ENCODE results near the gene IL4. TPM values are rescaled to one million over a fixed set of nuclear protein-coding genes. Genes with fewer than 3 reads are reported as not detected.
A peak's percentile ranks its signal among the peaks of the same experiment; 100 is the strongest.

The IL4 gene
- total RNA-seq, 1 donor, result not detected

- H3K36me3 ChIP-seq (ENCODE audit: insufficient read depth, low read length), result no peaks in the 10 kb centered on the region
- no peak overlapping the region for H3K4me2 ChIP-seq (ENCODE audit: insufficient read depth, low read length)
- H4K20me1 ChIP-seq (ENCODE audit: insufficient read depth, low read length), result no peaks in the 10 kb centered on the region
- no peak overlapping the region for H2AFZ ChIP-seq (ENCODE audit: low read length)
- no peaks in the 10 kb centered on the region for H3K79me2 ChIP-seq (ENCODE audit: insufficient read depth, low read length)
- no peaks in the 10 kb centered on the region for H3K27me3 ChIP-seq (ENCODE audit: insufficient read depth, low read length)
- no peak for TF ChIP-seq CTCF (IDR thresholded peaks at IDR 0.05; ENCODE audit: extremely low read depth, low read depth, low read length)
- H3K4me3 ChIP-seq (ENCODE audit: insufficient read depth, low read length), result no peak overlapping the region
- H3K4me1 ChIP-seq (ENCODE audit: insufficient read depth, low read length), result peaks cover 6% of the 10 kb centered on the region
- no peaks in the 10 kb centered on the region for H3K9me3 ChIP-seq (ENCODE audit: low read depth, low read length)
- DNase-seq (ENCODE audit: insufficient read length, low spot score, missing footprints), result peak; percentile 34
- no peak overlapping the region for H3K27ac ChIP-seq (ENCODE audit: low read depth, low read length)
Observed at GRCh38 chr5:132662004-132662401, 11.8 kb upstream of the IL4 start.

- DNase-seq (ENCODE audit: insufficient read length, low spot score, missing footprints), result peak; percentile 93
- no peak overlapping the region for H3K4me3 ChIP-seq (ENCODE audit: insufficient read depth, low read length)
- no peak for TF ChIP-seq CTCF (IDR thresholded peaks at IDR 0.05; ENCODE audit: extremely low read depth, low read depth, low read length)
- H3K4me1 ChIP-seq (ENCODE audit: insufficient read depth, low read length), result peaks cover 6% of the 10 kb centered on the region
- peak overlapping the region; percentile 12 for H2AFZ ChIP-seq (ENCODE audit: low read length)
- no peak overlapping the region for H3K27ac ChIP-seq (ENCODE audit: low read depth, low read length)
- H3K4me2 ChIP-seq (ENCODE audit: insufficient read depth, low read length), result no peak overlapping the region
- no peaks in the 10 kb centered on the region for H3K79me2 ChIP-seq (ENCODE audit: insufficient read depth, low read length)
- no peaks in the 10 kb centered on the region for H3K27me3 ChIP-seq (ENCODE audit: insufficient read depth, low read length)
- no peaks in the 10 kb centered on the region for H4K20me1 ChIP-seq (ENCODE audit: insufficient read depth, low read length)
- no peaks in the 10 kb centered on the region for H3K36me3 ChIP-seq (ENCODE audit: insufficient read depth, low read length)
- no peaks in the 10 kb centered on the region for H3K9me3 ChIP-seq (ENCODE audit: low read depth, low read length)
Observed at GRCh38 chr5:132662925-132663770, 10.6 kb upstream of the IL4 start.

- Histone ChIP-seq H3K4me3 (ENCODE audit: insufficient read depth, low read length) (no peak overlapping the region), H3K27ac (ENCODE audit: low read depth, low read length) (peak overlapping the region; percentile 1)
Observed at GRCh38 chr5:132663771-132664695, 9.8 kb upstream of the IL4 start.

More at GRCh38 chr5:132663771-132664695, 9.8 kb upstream of the IL4 start:
- Histone ChIP-seq H3K4me2 (ENCODE audit: insufficient read depth, low read length) (no peak overlapping the region), H3K9me3 (ENCODE audit: low read depth, low read length) (no peaks in the 10 kb centered on the region), H3K4me1 (ENCODE audit: insufficient read depth, low read length) (peaks cover 6% of the 10 kb centered on the region), H3K36me3 (ENCODE audit: insufficient read depth, low read length) (no peaks in the 10 kb centered on the region), H4K20me1 (ENCODE audit: insufficient read depth, low read length) (no peaks in the 10 kb centered on the region), H2AFZ (ENCODE audit: low read length) (no peak overlapping the region), H3K79me2 (ENCODE audit: insufficient read depth, low read length) (no peaks in the 10 kb centered on the region), H3K27me3 (ENCODE audit: insufficient read depth, low read length) (no peaks in the 10 kb centered on the region)
- TF ChIP-seq CTCF (IDR thresholded peaks at IDR 0.05; ENCODE audit: extremely low read depth, low read depth, low read length), result no peak
- DNase-seq (ENCODE audit: insufficient read length, low spot score, missing footprints), result peak; percentile 95
